ENCODE data around the gene SIT1. TPM values are rescaled to one million over a fixed set of nuclear protein-coding genes. Genes with fewer than 3 reads are reported as not detected.
"Not testable (repeated sequence)": the region's sequence is repeated elsewhere in the genome, so short reads cannot be mapped to it uniquely, and the experiment has no call there.

Gene SIT1
- total RNA-seq, 2 experiments from 2014 or later, result 74.6 to 75.8 TPM

- Mint-ChIP-seq H3K27ac (no peak overlapping the region), H3K27me3 (no peaks in the 10 kb centered on the region), H3K4me3 (no peak overlapping the region), H3K36me3 (peaks cover 3% of the 10 kb centered on the region), H3K9me3 (no peaks in the 10 kb centered on the region), H3K4me1 (ENCODE audit: low read depth) (peaks cover 17% of the 10 kb centered on the region)
- no peak for DNase-seq
- ChIA-PET POLR2A (interaction anchor here (0.6 to 1.1 kb wide), 2 partner anchors 119 to 170 kb away, joined by 3 read pairs; partner anchors contain the start of gene TLN1), CTCF (interaction anchor here (1.6 to 3.9 kb wide), 7 partner anchors 16 to 123 kb away, joined by 3 to 30 read pairs (median 18); partner anchors contain the start of genes ARHGEF39, CCDC107 and RMRP)
- intact Hi-C loops (cut with micrococcal nuclease), result no loop called here
Measured at GRCh38 chr9:35612843-35613242, 37.9 kb downstream of the SIT1 start.

GRCh38 chr9:35612066-35612465 lies 38.7 kb downstream of the SIT1 start:
- intact Hi-C loops (cut with micrococcal nuclease); DNase-seq; H3K9me3 Mint-ChIP-seq; H3K36me3 Mint-ChIP-seq; H3K4me3 Mint-ChIP-seq; H3K27ac Mint-ChIP-seq; H3K27me3 Mint-ChIP-seq: not testable (repeated sequence)
- POLR2A ChIA-PET, result interaction anchor here (0.6 to 1.3 kb wide), 3 partner anchors 49 to 170 kb away, joined by 3 to 4 read pairs (median 3); partner anchors contain the start of gene TLN1
- CTCF ChIA-PET, result interaction anchor here (0.7 to 3.9 kb wide), 29 partner anchors 8 to 213 kb away, joined by 3 to 32 read pairs (median 6); partner anchors contain the start of genes ARHGEF39, CCDC107, CREB3 and RMRP
- H3K4me1 Mint-ChIP-seq (ENCODE audit: low read depth), result peaks cover 12% of the 10 kb centered on the region

- H3K27ac Mint-ChIP-seq, result no peak overlapping the region
- H3K4me3 Mint-ChIP-seq, result no peak overlapping the region
- POLR2A ChIA-PET, result interaction anchor here (0.6 to 1.8 kb wide), 3 partner anchors 9 to 323 kb away, joined by 3 to 4 read pairs (median 4); no protein-coding TSS in a partner anchor
- H3K4me1 Mint-ChIP-seq (ENCODE audit: low read depth), result peaks cover 12% of the 10 kb centered on the region
- no peaks in the 10 kb centered on the region for H3K9me3 Mint-ChIP-seq
- H3K27me3 Mint-ChIP-seq, result no peaks in the 10 kb centered on the region
- DNase-seq, result peak; percentile 69
- CTCF ChIA-PET, result interaction anchor here (0.5 to 3.9 kb wide), 47 partner anchors 9 to 329 kb away, joined by 3 to 32 read pairs (median 4); partner anchors contain the start of genes ARHGEF39, CCDC107, CREB3 and RMRP
- intact Hi-C loops (cut with micrococcal nuclease), result no loop called here
- H3K36me3 Mint-ChIP-seq, result peaks cover 8% of the 10 kb centered on the region
Measured at GRCh38 chr9:35611230-35611797, 39.4 kb downstream of the SIT1 start.

GRCh38 chr9:35609820-35610163 lies 40.9 kb downstream of the SIT1 start:
- intact Hi-C loops (cut with micrococcal nuclease), result loop anchor here (10.0 kb wide), 1 partner anchor 275 kb away; no protein-coding TSS in a partner anchor
- no peak overlapping the region for H3K4me3 Mint-ChIP-seq
- no peak overlapping the region for H3K27ac Mint-ChIP-seq
- no peak for DNase-seq
- CTCF ChIA-PET, result interaction anchor here (0.9 kb wide), 1 partner anchor 87 kb away, joined by 3 read pairs; no protein-coding TSS in a partner anchor
- no peaks in the 10 kb centered on the region for H3K27me3 Mint-ChIP-seq
- peaks cover 8% of the 10 kb centered on the region for H3K36me3 Mint-ChIP-seq
- POLR2A ChIA-PET, result interaction anchor here (1.8 kb wide), 1 partner anchor 11 kb away, joined by 4 read pairs; no protein-coding TSS in a partner anchor
- peaks cover 14% of the 10 kb centered on the region for H3K4me1 Mint-ChIP-seq (ENCODE audit: low read depth)
- no peaks in the 10 kb centered on the region for H3K9me3 Mint-ChIP-seq

- intact Hi-C loops (cut with micrococcal nuclease), result loop anchor here (10.0 kb wide), 1 partner anchor 276 kb away; no protein-coding TSS in a partner anchor
- peaks cover 17% of the 10 kb centered on the region for H3K4me1 Mint-ChIP-seq (ENCODE audit: low read depth)
- H3K36me3 Mint-ChIP-seq, result peaks cover 8% of the 10 kb centered on the region
- H3K27ac Mint-ChIP-seq, result no peak overlapping the region
- ChIA-PET POLR2A (interaction anchor here (1.0 to 1.8 kb wide), 2 partner anchors 11 kb away, joined by 4 to 5 read pairs; no protein-coding TSS in a partner anchor), CTCF (interaction anchor here (0.9 to 1.1 kb wide), 2 partner anchors 40 to 87 kb away, joined by 3 read pairs; no protein-coding TSS in a partner anchor)
- H3K9me3 Mint-ChIP-seq, result no peaks in the 10 kb centered on the region
- no peak overlapping the region for H3K4me3 Mint-ChIP-seq
- DNase-seq, result no peak
- H3K27me3 Mint-ChIP-seq, result no peaks in the 10 kb centered on the region
Measured at GRCh38 chr9:35609001-35609819, 41.5 kb downstream of the SIT1 start.

GRCh38 chr9:35608221-35608620 lies 42.5 kb downstream of the SIT1 start:
- ChIA-PET CTCF (interaction anchor here (0.6 to 1.1 kb wide), 3 partner anchors 9 to 86 kb away, joined by 3 read pairs; no protein-coding TSS in a partner anchor), POLR2A (interaction anchor here (0.6 to 1.0 kb wide), 2 partner anchors 12 to 20 kb away, joined by 4 to 5 read pairs; no protein-coding TSS in a partner anchor)
- DNase-seq, result no peak
- intact Hi-C loops (cut with micrococcal nuclease), result loop anchor here (10.0 kb wide), 1 partner anchor 277 kb away; no protein-coding TSS in a partner anchor
- Mint-ChIP-seq H3K27me3 (no peaks in the 10 kb centered on the region), H3K27ac (no peak overlapping the region), H3K9me3 (no peaks in the 10 kb centered on the region), H3K36me3 (peaks cover 8% of the 10 kb centered on the region), H3K4me3 (no peak overlapping the region), H3K4me1 (ENCODE audit: low read depth) (peaks cover 25% of the 10 kb centered on the region)

- Mint-ChIP-seq H3K27ac (no peak overlapping the region), H3K36me3 (peaks cover 8% of the 10 kb centered on the region), H3K4me3 (peak overlapping the region; percentile 1), H3K4me1 (ENCODE audit: low read depth) (peaks cover 32% of the 10 kb centered on the region), H3K9me3 (no peaks in the 10 kb centered on the region), H3K27me3 (no peaks in the 10 kb centered on the region)
- POLR2A ChIA-PET, result interaction anchor here (0.8 kb wide), 1 partner anchor 13 kb away, joined by 6 read pairs; no protein-coding TSS in a partner anchor
- intact Hi-C loops (cut with micrococcal nuclease), result loop anchor here (10.0 kb wide), 1 partner anchor 278 kb away; no protein-coding TSS in a partner anchor
- CTCF ChIA-PET, result interaction anchor here (1.4 to 2.1 kb wide), 2 partner anchors 11 to 40 kb away, joined by 5 to 8 read pairs; partner anchors contain the start of gene CD72
- DNase-seq, result no peak
Measured at GRCh38 chr9:35606726-35607125, 44.0 kb downstream of the SIT1 start.

- CTCF ChIA-PET, result interaction anchor here (0.7 to 2.1 kb wide), 5 partner anchors 9 to 43 kb away, joined by 3 to 8 read pairs (median 5); partner anchors contain the start of gene CD72
Measured at GRCh38 chr9:35606138-35606504, 44.6 kb downstream of the SIT1 start.

GRCh38 chr9:35605351-35606137 lies 45.2 kb downstream of the SIT1 start:
- intact Hi-C loops (cut with micrococcal nuclease), result loop anchor here (1.0 to 10.0 kb wide), 4 partner anchors 34 to 533 kb away; partner anchors contain the start of genes CCDC107, RMRP and VCP
- no peaks in the 10 kb centered on the region for H3K27me3 Mint-ChIP-seq
- peak overlapping the region; percentile 74 for H3K4me3 Mint-ChIP-seq
- H3K4me1 Mint-ChIP-seq (ENCODE audit: low read depth), result peaks cover 29% of the 10 kb centered on the region
- H3K27ac Mint-ChIP-seq, result peak overlapping the region; percentile 33
- H3K9me3 Mint-ChIP-seq, result no peaks in the 10 kb centered on the region
- DNase-seq, result peak; percentile 55
- ChIA-PET POLR2A (interaction anchor here (0.6 to 1.1 kb wide), 6 partner anchors 11 to 1494 kb away, joined by 3 to 7 read pairs (median 4); no protein-coding TSS in a partner anchor), CTCF (interaction anchor here (0.7 to 2.1 kb wide), 5 partner anchors 10 to 60 kb away, joined by 3 to 11 read pairs (median 5); partner anchors contain the start of gene ARHGEF39)
- peaks cover 8% of the 10 kb centered on the region for H3K36me3 Mint-ChIP-seq

More at GRCh38 chr9:35606138-35606504, 44.6 kb downstream of the SIT1 start:
- intact Hi-C loops (cut with micrococcal nuclease), result loop anchor here (10.0 kb wide), 1 partner anchor 279 kb away; no protein-coding TSS in a partner anchor
- POLR2A ChIA-PET, result interaction anchor here (0.6 to 1.1 kb wide), 3 partner anchors 14 to 133 kb away, joined by 3 to 6 read pairs (median 3); no protein-coding TSS in a partner anchor
- Mint-ChIP-seq H3K36me3 (peaks cover 8% of the 10 kb centered on the region), H3K27ac (peak overlapping the region; percentile 33), H3K9me3 (no peaks in the 10 kb centered on the region), H3K4me1 (ENCODE audit: low read depth) (peaks cover 29% of the 10 kb centered on the region), H3K27me3 (no peaks in the 10 kb centered on the region), H3K4me3 (peak overlapping the region; percentile 74)
- no peak for DNase-seq

GRCh38 chr9:35604578-35605350 lies 46.0 kb downstream of the SIT1 start, which contains the start of gene TESK1:
TSS of gene TESK1 (plus strand) at chr9:35605262. CDS start at chr9:35605620, 358 bp downstream.
- Mint-ChIP-seq H3K27ac (peak within 1 kb of the TSS; percentile 98), H3K27me3 (no peaks in the 10 kb centered on the region), H3K4me1 (ENCODE audit: low read depth) (peaks cover 29% of the 10 kb centered on the region), H3K36me3 (peaks cover 8% of the 10 kb centered on the region), H3K9me3 (no peaks in the 10 kb centered on the region), H3K4me3 (peak within 1 kb of the TSS; percentile 97)
- CTCF ChIA-PET, result interaction anchor here (0.7 to 2.1 kb wide), 7 partner anchors 12 to 620 kb away, joined by 3 to 29 read pairs (median 10); partner anchors contain the start of genes ARHGEF39 and SIT1
- intact Hi-C loops (cut with micrococcal nuclease), result loop anchor here (1.0 to 10.0 kb wide), 11 partner anchors 15 to 615 kb away; partner anchors contain the start of genes ATOSB, CCDC107, CREB3 and DNAJB5
- POLR2A ChIA-PET, result interaction anchor here (0.6 to 1.3 kb wide), 6 partner anchors 12 to 1495 kb away, joined by 3 to 7 read pairs (median 4); partner anchors contain the start of genes CCDC107, CREB3, RMRP and TLN1
- DNase-seq, result peak; percentile 89
